Mesenchymal stem cell (in vitro differentiated cells and primary cell): Measurements from ENCODE around the gene ARID5B.

Source experiments
- DNase-seq: peaks from one replicate; pipeline ENCODE4 v3.0.0-alpha.2; 2013
- H2AFZ ChIP-seq: one replicate; pipeline ENCODE4 v1.6.1; 2013; ENCODE audit warnings: low read depth, mild to moderate bottlenecking, control low read depth, inconsistent platforms, low read length, moderate library complexity
- H2AK5ac ChIP-seq: 2 replicates; pipeline ENCODE4 v1.6.1; 2013; ENCODE audit warnings: low read length, moderate library complexity, mild to moderate bottlenecking, inconsistent platforms; ENCODE audit not compliant: severe bottlenecking
- H2BK120ac ChIP-seq: one replicate; pipeline ENCODE4 v1.6.1; 2013; ENCODE audit warnings: low read depth, mild to moderate bottlenecking, inconsistent platforms, low read length, moderate library complexity
- H2BK12ac ChIP-seq, 2 experiments: one replicate each; pipeline ENCODE4 v1.6.1; 2013; ENCODE audit warnings: inconsistent platforms in 2 of 2, low read length in 2 of 2, mild to moderate bottlenecking in 2 of 2, moderate library complexity in 2 of 2, control low read depth in 1 of 2
- H2BK15ac ChIP-seq: one replicate; pipeline ENCODE4 v1.6.1; 2013; ENCODE audit warnings: mild to moderate bottlenecking, low read depth, inconsistent platforms; ENCODE audit not compliant: poor library complexity, severe bottlenecking
- H2BK5ac ChIP-seq: 2 replicates; pipeline ENCODE4 v1.6.1; 2013; ENCODE audit warnings: low read depth, mild to moderate bottlenecking, low read length, control low read depth, inconsistent platforms; ENCODE audit not compliant: poor library complexity, severe bottlenecking
- H3K14ac ChIP-seq, 2 experiments: one replicate each; pipeline ENCODE4 v1.6.1; 2013; ENCODE audit warnings: inconsistent platforms in 2 of 2, low read length in 2 of 2, control low read depth in 1 of 2, mild to moderate bottlenecking in 1 of 2, moderate library complexity in 1 of 2
- H3K18ac ChIP-seq, 2 experiments: one replicate each; pipeline ENCODE4 v1.6.1; 2013; ENCODE audit warnings: inconsistent platforms in 2 of 2, low read length in 2 of 2, control low read depth in 1 of 2, low read depth in 1 of 2, mild to moderate bottlenecking in 1 of 2
- H3K23ac ChIP-seq, 2 experiments: one replicate each; pipeline ENCODE4 v1.6.1; 2013; ENCODE audit warnings: inconsistent platforms in 2 of 2, low read length in 2 of 2, mild to moderate bottlenecking in 2 of 2, moderate library complexity in 2 of 2, control low read depth in 1 of 2
- H3K27ac ChIP-seq: 2 replicates; pipeline ENCODE4 v1.5.1; 2013; ENCODE audit warnings: mild to moderate bottlenecking, moderate library complexity, low read length, control low read depth, inconsistent platforms; ENCODE audit not compliant: poor library complexity, severe bottlenecking
- H3K27me3 ChIP-seq, 2 experiments: 2 replicates each; pipeline versions ENCODE4 v1.6.1 to v1.7.0; 2013; ENCODE audit warnings: low read length in 2 of 2, mild to moderate bottlenecking in 2 of 2, moderate library complexity in 2 of 2, control low read depth in 1 of 2, inconsistent platforms in 1 of 2; ENCODE audit not compliant: control insufficient read depth in 1 of 2, insufficient read depth in 1 of 2
- H3K36me3 ChIP-seq, 2 experiments: 2 replicates each; pipeline versions ENCODE4 v1.6.1 to v1.7.0; 2013; ENCODE audit warnings: low read length in 2 of 2, control low read depth in 1 of 2, inconsistent platforms in 1 of 2, low read depth in 1 of 2, mild to moderate bottlenecking in 1 of 2; ENCODE audit not compliant: insufficient read depth in 2 of 2, control insufficient read depth in 1 of 2
- H3K4ac ChIP-seq, 2 experiments: one replicate each; pipeline ENCODE4 v1.6.1; 2013; ENCODE audit warnings: inconsistent platforms in 2 of 2, low read length in 2 of 2, mild to moderate bottlenecking in 2 of 2, moderate library complexity in 2 of 2, control low read depth in 1 of 2, low read depth in 1 of 2
- H3K4me1 ChIP-seq: 2 replicates; pipeline ENCODE4 v1.6.1; 2013; ENCODE audit warnings: low read depth, low read length, control low read depth; ENCODE audit not compliant: control insufficient read depth, insufficient read depth
- H3K4me2 ChIP-seq: 2 replicates; pipeline ENCODE4 v1.6.1; 2013; ENCODE audit warnings: low read length, mild to moderate bottlenecking, inconsistent platforms; ENCODE audit not compliant: poor library complexity, severe bottlenecking
- H3K4me3 ChIP-seq, 2 experiments: 2 replicates each; pipeline versions ENCODE4 v1.5.1 to v1.7.0; 2013; ENCODE audit warnings: low read length in 2 of 2, mild to moderate bottlenecking in 2 of 2, control low read depth in 1 of 2, low read depth in 1 of 2; ENCODE audit not compliant: insufficient read depth in 1 of 2
- H3K79me1 ChIP-seq: replicated peaks from 2 replicates; pipeline ENCODE4 v1.6.1; 2013; ENCODE audit warnings: mild to moderate bottlenecking, control low read depth, low read length, inconsistent platforms; ENCODE audit not compliant: poor library complexity, severe bottlenecking
- H3K9ac ChIP-seq: 2 replicates; pipeline ENCODE4 v1.7.0; 2013; ENCODE audit warnings: mild to moderate bottlenecking, low read length, moderate library complexity
- H3K9me3 ChIP-seq: 2 replicates; pipeline ENCODE4 v1.7.0; 2013; ENCODE audit warnings: mild to moderate bottlenecking, low read length; ENCODE audit not compliant: control insufficient read depth
- H4K8ac ChIP-seq: one replicate; pipeline ENCODE4 v1.6.1; 2013; ENCODE audit warnings: inconsistent platforms, mild to moderate bottlenecking, low read length, moderate library complexity
- H4K91ac ChIP-seq: one replicate; pipeline ENCODE4 v1.6.1; 2013; ENCODE audit warnings: mild to moderate bottlenecking, low read length, inconsistent platforms
- WGBS: methylation state at CpG from one replicate; pipeline ENCODE4 v1.1.7; 2013; ENCODE audit warnings: mixed read lengths; 5-methylcytosine and 5-hydroxymethylcytosine counted together

The ARID5B gene

GRCh38 chr10:61897671-61898434 lies 3.6 kb upstream of the ARID5B start:
- H4K91ac ChIP-seq = no peak overlapping the region
- peak overlapping the region in 1 of 2 experiments; percentile 94 for H2BK12ac ChIP-seq
- H3K4me3 ChIP-seq = peak overlapping the region in 1 of 2 experiments; percentile 72
- H3K23ac ChIP-seq = no peak overlapping the region
- H3K27me3 ChIP-seq = no peaks in the 10 kb centered on the region
- peaks cover 7% of the 10 kb centered on the region for H3K4me1 ChIP-seq
- peak overlapping the region; percentile 58 to 79 for H3K18ac ChIP-seq
- no peaks in the 10 kb centered on the region for H3K36me3 ChIP-seq
- H3K14ac ChIP-seq = no peak overlapping the region
- H2AK5ac ChIP-seq = no peak overlapping the region
- H3K9ac ChIP-seq = peak overlapping the region; percentile 89
- H2BK5ac ChIP-seq = no peak overlapping the region
- H2BK15ac ChIP-seq = no peak overlapping the region
- no peaks in the 10 kb centered on the region for H3K79me1 ChIP-seq
- peak; percentile 74 for DNase-seq
- peak overlapping the region; percentile 45 for H3K4me2 ChIP-seq
- WGBS = 7% methylated on average over 3 of the region's 10 CpGs
- H4K8ac ChIP-seq = no peak overlapping the region
- H2BK120ac ChIP-seq = peak overlapping the region; percentile 54
- no peak overlapping the region for H3K27ac ChIP-seq
- H3K4ac ChIP-seq = peak overlapping the region in 1 of 2 experiments; percentile 82
- H2AFZ ChIP-seq = no peak overlapping the region
- H3K9me3 ChIP-seq = no peaks in the 10 kb centered on the region

DNA sequence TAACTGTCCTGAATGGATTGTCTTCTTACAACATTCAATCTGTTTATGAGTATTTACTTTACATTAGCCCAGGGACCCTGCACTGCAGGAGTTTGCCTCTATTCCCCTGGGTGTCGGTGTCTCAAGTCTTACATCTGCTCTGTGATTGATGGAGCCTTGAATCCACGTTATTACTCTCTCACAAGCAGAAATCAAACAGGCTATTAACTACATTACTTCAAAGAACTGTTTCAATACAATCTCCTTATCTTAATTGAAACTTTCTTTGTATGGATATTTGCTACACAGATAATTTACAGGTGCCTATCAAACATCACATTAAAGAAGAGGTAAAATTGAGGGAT lies 3.1 kb upstream of the ARID5B start:
- Histone ChIP-seq H3K27me3 (no peaks in the 10 kb centered on the region), H3K4me1 (peaks cover 7% of the 10 kb centered on the region), H2AFZ (no peak overlapping the region), H4K91ac (no peak overlapping the region), H3K14ac (no peak overlapping the region), H3K9me3 (no peaks in the 10 kb centered on the region), H3K36me3 (no peaks in the 10 kb centered on the region), H3K9ac (peak overlapping the region; percentile 89), H2BK15ac (no peak overlapping the region), H2AK5ac (no peak overlapping the region), H3K27ac (no peak overlapping the region), H3K4me3 (no peak overlapping the region), H3K79me1 (no peaks in the 10 kb centered on the region), H3K23ac (no peak overlapping the region), H3K4me2 (no peak overlapping the region), H3K18ac (no peak overlapping the region), H4K8ac (no peak overlapping the region), H3K4ac (no peak overlapping the region), H2BK12ac (peak overlapping the region in 1 of 2 experiments; percentile 94), H2BK5ac (no peak overlapping the region), H2BK120ac (no peak overlapping the region)
- WGBS = 4% methylated on average over 2 of the region's 2 CpGs
- no peak for DNase-seq

DNA sequence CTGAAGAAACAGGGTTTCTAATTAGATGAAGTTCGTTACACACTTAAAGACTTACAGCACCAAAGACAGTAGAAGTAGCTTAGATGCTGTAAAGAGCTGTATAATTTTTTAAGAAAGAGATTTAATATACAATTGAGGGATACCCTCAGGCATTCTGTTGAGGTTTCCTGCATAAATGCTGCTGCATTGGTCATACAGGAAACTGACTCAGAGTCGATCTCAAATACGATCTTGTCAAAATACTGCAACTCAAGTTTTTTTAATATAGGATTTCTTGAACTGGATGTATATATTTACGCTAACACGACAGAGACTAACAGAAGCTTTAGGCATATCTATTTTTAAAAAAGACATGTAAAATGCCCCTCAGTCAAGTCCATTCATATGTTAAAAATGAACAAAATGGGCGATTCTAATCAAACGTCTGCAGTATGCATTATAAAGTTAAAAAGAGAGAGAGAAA lies 2.4 kb upstream of the ARID5B start:
- Histone ChIP-seq H3K79me1 (no peaks in the 10 kb centered on the region), H3K36me3 (no peaks in the 10 kb centered on the region), H2BK5ac (no peak overlapping the region), H3K4me3 (peak overlapping the region in 1 of 2 experiments; percentile 91), H2BK12ac (no peak overlapping the region), H3K4me2 (no peak overlapping the region), H3K27me3 (no peaks in the 10 kb centered on the region), H3K27ac (peak overlapping the region; percentile 10), H3K23ac (no peak overlapping the region), H4K91ac (no peak overlapping the region), H2BK120ac (no peak overlapping the region), H2AK5ac (no peak overlapping the region), H3K14ac (no peak overlapping the region), H4K8ac (no peak overlapping the region), H3K18ac (peak overlapping the region in 1 of 2 experiments; percentile 48), H3K9me3 (no peaks in the 10 kb centered on the region), H3K9ac (peak overlapping the region; percentile 100), H3K4me1 (peaks cover 7% of the 10 kb centered on the region), H2AFZ (no peak overlapping the region), H2BK15ac (no peak overlapping the region), H3K4ac (no peak overlapping the region)
- 17% methylated on average over 2 of the region's 7 CpGs for WGBS
- peak; percentile 76 for DNase-seq

- Histone ChIP-seq H2BK120ac (no peak overlapping the region), H3K9ac (peak overlapping the region; percentile 100), H4K91ac (no peak overlapping the region), H3K4me2 (peak overlapping the region; percentile 61), H3K4me3 (peak overlapping the region in 1 of 2 experiments; percentile 91), H3K9me3 (no peaks in the 10 kb centered on the region), H3K23ac (no peak overlapping the region), H2BK12ac (peak overlapping the region in 1 of 2 experiments; percentile 28), H3K79me1 (no peaks in the 10 kb centered on the region), H3K27me3 (no peaks in the 10 kb centered on the region), H2AK5ac (no peak overlapping the region), H3K14ac (no peak overlapping the region), H2AFZ (no peak overlapping the region), H3K27ac (peak overlapping the region; percentile 90), H2BK15ac (no peak overlapping the region), H3K4ac (no peak overlapping the region), H3K18ac (peak overlapping the region in 1 of 2 experiments; percentile 69), H3K4me1 (peaks cover 7% of the 10 kb centered on the region), H2BK5ac (no peak overlapping the region), H4K8ac (no peak overlapping the region), H3K36me3 (no peaks in the 10 kb centered on the region)
- no CpG with 5 or more reads among the region's 7 CpGs for WGBS
- no peak for DNase-seq
Measured at GRCh38 chr10:61899663-61899996, 1.9 kb upstream of the ARID5B start.
